ENCODE measurements around the gene PDGFC.

Gene PDGFC

DNA sequence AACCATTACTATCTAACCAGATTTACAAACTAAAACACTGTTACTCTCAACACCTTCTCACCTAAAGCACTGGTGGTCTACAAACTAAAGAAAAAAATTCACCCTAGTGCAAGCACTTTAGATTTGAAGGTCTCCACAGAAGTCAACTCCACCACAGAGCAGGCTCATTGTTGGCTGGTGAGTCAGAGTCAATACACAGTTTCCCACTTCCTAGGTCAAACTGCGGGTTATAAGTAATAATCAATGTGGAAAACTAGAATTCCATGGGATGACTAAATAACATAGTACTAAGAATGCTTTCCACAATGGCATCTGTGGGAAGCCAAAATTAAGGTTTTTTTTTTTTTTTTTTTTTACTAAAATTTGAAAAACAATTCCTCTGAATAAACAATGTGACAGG, 191.8 kb downstream of the PDGFC start:
- no peak for DNase-seq (ENCODE audit: low read depth)

DNA sequence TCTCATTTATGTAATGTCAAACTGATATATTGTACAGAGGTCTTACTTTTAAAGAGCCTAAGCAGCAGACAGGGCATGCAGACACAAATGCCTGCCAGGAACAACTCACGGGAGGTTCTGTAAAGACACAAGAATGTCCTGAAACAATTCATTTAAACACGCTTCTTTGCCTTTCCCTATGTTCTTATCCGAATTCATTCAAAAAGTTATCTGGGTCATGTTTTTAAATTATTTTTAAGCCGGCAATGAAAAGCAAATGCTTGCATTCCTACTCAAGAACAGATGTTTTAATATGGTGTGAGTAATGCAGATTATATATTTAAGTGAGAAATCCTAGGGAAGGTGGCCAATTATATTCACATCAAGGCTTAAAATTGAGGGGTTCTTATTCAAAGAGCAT, 192.6 kb downstream of the PDGFC start:
- no peak for DNase-seq (ENCODE audit: low read depth)

DNA sequence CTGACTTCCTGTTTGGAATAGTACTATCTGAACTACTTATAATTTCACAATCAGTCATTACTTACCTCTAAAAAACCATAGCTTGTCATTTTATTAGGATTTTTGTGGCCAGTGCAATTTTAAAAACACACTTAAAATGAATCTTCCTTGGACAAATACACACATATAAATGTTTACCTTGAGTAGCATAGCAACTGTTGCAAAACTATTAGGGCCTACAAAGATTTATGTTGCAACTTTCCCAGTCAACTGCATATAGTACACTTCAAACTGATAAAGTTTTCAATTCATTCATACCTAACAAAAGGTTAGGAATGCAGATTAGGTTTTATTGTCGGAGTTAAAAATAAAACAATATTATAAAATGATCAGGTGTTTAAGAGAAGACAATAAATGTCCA, 193.0 kb downstream of the PDGFC start:
- DNase-seq (ENCODE audit: low read depth) = no peak

DNA sequence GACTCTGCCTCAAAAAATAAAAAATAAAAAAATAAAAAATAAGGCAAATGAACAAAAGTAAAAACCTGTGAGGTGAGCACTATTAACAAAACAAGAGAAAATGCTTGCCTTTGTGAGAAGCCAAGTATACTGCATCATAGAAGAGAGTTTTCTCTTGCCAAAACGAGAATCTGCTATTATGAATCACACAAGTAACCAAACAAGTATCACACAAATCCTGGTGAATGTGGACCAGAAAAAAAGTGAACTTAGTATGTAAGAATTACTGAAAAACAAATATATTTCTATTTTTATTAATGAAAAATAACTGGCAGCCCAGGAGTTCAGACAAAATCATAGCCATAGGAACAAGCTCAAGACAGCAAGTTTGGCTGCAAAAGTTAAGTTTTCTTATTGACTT, 193.5 kb downstream of the PDGFC start:
- DNase-seq (ENCODE audit: low read depth) = no peak

DNA sequence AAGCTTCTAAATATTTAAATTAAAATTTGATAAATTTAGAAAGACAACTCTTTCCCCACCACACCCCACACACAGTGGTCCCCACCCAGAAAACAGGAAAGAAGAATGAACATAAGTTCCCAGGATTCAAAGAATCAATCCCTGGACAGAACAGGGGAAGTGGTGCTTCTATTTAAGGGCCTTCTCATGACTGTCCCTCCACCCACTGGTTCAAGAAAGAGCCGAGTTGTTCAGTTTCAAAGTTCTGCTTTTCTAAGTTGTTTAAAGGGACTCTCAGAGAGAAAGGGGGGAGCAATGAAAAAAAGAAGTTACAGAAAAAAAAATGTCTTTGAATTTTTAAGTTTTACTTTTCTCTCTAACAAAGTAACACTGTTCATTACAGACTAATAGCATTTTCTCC, 195.8 kb downstream of the PDGFC start:
- no peak for DNase-seq (ENCODE audit: low read depth)

DNA sequence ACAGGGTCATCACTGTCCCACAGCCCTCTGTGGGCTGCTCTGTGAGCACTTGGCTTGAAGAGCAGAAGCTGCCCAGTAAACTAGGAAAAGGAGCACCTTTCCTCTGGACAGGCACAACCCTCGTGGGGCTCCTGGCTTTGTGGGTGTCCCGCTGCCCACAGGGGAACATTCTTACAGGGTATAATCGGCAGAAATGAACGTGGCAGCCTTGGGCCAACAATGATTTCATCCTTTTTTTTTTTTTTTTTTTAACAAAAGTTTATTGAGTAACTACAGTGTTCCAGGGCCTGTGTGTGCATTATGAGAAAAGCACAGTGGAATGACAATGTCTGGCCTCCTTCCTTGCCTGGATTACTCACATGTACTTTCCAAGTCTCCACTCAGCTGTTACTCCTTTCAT, 197.2 kb downstream of the PDGFC start:
- DNase-seq (ENCODE audit: low read depth) = no peak

DNA sequence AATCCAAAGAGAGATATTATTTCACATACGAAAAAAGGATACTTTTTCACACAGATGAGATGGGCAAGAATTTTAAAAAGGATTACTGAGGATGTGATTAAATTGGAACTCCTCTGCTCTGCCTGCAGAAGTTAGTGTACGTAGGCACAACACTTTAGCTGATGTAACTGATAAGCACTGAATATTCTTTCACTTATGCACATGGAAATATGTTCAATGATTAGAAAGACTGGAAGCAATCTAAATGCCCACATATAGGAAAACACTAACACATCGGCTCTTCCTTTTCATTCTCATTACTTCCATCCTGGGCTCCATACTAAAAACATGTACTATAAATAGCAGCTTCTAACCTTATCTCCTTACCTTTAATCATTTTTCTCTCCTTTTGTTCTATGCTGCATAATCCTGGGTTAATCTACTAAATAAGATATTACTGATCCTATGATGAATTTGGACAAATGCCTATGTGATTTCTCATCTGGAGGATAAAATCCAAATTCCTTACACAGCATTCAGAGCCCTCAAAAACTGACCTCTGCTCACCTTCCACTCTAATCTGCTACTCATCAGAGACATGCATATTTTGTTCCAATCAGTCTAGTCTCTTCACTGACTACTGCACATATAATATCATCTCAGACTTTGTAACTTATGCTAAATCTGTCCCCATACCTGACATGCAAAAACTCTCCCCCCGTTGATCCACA, 197.8 kb downstream of the PDGFC start:
- no peak for DNase-seq (ENCODE audit: low read depth)

DNA sequence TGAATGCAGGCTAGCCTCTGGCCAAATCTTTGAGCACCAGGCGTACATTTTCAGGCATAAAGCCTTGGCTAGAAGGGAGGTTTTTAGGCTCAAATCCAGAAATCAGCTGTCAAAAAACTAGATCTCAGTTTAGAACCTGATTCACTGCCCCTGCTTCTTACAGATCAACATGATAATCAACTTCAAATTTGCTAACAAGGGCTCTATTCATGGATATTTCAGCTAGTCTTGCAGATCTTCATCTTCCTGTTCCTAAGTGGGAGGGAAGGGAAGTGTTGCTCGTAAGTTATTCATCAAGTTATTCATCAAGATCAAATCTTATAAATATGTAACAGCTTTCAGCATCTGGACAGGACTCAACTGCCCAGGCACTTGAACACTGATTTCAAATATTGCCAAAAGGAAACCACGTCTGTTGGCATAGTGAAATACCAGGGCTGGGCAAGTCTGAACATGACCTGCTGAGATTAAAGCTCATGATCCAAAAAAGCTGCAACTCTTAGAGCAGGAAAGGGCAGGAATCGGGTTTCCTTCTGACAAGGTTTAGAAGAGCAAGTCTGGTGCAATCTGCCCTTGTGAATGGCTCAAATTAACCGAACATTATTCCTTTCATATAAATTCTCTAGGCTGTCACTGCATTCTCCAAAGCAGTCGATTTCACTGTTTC, 200.3 kb downstream of the PDGFC start:
- DNase-seq (ENCODE audit: low read depth) = no peak

DNA sequence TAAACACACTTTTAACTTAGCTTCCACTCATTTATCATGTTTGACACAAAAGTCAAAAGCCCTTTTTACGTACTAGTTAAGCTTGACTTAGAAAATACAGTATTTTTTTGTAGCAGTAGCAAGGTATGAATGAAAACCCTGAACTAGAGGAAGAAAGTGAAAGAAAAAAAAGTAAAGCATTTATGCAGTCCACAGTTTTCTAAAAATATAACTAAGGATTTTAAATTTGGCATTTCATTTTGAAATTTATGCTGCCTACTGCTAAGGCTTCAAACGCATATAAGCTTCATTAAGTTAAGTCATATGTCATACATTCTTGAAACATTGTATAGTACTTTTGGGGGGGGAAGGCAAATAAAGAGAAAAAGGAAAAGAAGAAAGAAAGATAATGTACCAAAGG, 201.5 kb downstream of the PDGFC start:
- no peak for DNase-seq (ENCODE audit: low read depth)

DNA sequence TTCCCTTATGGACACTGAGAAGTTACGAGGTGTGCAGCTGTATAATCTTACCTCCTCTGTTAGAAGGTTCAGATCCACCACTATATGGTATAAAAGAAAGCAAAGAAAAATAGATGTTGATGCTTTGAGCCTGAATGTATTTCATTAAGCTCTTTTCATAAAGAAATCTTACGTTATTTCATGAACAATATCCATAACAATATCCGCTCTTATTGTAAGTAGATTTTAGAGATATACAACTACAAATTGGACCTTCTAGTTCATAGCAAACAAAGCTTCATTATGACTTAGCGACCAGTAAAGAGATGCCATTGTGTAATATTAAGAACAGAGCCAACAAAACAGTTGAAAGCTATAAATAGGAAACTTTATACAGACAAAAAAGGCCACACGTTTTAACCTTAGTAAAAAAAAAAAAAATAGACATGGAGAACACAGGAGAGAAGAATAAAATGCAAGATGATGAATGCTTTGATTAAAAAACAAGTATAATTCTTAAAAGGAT, 203.6 kb downstream of the PDGFC start:
- no peak for DNase-seq (ENCODE audit: low read depth)

DNA sequence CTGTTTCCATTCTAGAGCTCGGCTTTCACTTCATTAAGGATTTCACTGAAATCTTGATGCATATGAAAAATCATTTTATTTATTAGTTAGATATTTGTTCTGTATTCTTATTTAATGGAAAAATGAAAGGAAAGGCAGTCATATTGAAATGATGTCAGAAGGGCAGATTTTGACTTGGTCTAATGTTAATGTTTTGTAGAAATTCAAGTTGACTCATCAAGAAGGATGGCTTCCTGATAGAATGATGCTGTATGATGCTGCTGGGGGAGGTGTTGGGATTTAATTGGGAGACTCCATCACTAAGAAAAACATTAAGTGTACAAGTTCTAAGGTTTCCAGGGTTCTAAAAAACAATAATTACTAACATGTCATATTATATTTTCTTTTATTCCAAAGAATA, 204.8 kb downstream of the PDGFC start:
- DNase-seq (ENCODE audit: low read depth) = no peak

DNA sequence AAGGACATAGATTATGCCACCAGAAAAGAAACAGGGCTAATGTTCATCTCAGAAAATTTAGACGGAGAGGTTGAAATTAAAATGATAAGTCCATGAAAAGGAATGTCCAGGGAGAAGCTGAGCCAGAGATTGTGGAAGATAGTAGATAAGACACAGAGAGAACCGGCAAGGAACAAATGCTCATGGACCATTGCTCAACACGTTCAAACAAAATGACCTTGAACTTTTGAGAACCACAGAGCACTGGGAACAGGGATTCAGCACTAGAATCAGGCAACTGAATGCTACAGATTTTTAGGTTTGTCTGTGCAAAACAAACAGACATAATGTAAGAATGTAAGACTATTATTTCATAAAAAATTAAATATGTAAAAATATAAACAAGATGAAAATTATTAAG, 206.3 kb downstream of the PDGFC start:
- no peak for DNase-seq (ENCODE audit: low read depth)

DNA sequence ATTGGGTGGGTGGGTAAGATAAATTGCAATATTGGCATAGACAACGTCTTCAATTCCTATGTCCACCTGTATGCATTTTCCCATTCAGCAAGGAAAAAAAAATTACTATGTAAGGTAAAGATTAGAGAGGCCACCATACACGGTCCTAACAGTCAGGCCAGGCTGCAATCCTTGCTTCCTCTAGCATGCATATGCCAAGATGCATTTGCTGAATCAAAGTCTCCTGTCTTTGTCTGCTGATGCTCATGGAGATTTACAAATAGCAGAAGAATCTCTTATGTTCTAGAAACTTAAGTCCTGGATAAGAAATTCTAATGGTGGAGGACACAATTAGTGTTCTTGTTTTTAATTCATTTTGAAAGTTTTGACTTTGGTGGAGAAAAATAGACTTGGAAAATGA, 206.8 kb downstream of the PDGFC start:
- no peak for DNase-seq (ENCODE audit: low read depth)

DNA sequence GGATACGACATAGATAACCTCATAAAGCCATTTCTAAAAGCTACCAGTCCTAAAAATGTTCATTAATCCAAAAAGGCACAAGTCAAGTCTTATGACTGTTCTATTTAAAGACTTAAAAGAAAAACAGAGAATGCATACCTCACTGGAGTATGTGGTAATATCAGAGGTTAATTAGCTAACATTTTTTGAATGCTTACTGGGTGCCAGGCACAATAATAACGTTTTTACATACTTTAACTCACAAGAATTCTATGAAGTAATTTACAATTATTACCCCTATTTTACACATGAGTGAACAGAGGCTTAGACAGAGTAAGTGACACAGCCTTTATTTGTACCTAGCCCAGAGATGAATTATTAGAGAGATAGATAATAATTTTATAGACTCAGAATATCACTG, 207.5 kb downstream of the PDGFC start:
- DNase-seq (ENCODE audit: low read depth) = no peak

DNA sequence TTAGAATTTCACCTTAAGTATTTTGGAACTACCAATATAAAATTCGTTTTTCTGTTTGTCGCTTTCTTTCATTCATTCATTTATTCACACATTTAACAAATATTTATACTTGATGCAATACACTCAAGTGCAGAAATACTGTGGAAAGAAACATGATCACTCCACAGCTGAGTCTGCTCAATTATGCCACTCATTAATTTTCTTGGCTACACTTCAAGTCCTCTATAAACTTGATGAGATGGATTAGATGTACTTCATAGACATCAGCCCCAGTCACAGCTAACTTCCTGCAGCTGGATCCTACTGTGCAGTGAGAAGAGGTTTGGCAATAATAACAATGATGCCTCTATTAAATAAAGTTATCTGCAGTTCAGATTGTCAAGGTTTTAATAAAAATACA, 208.1 kb downstream of the PDGFC start:
- DNase-seq (ENCODE audit: low read depth) = no peak

DNA sequence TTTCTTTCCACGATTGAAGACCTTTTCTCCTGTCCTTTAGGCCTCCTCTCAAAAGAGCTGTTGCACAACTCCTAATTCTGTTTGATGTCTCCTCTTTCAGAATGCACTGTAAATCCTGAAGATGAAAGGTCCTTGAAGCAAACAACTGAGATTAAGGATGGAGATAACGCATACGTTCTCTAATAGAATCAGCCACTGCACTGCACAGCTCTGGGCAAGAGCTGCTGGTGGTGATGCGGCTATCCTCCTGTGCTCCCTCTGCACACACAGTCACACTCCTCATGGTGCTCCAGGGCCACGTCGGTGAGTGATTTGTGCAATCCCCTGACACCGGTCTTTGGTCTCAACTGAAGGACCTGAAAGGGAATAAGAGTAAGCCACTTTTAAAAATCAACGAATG, 208.7 kb downstream of the PDGFC start:
- DNase-seq (ENCODE audit: low read depth) = no peak

DNA sequence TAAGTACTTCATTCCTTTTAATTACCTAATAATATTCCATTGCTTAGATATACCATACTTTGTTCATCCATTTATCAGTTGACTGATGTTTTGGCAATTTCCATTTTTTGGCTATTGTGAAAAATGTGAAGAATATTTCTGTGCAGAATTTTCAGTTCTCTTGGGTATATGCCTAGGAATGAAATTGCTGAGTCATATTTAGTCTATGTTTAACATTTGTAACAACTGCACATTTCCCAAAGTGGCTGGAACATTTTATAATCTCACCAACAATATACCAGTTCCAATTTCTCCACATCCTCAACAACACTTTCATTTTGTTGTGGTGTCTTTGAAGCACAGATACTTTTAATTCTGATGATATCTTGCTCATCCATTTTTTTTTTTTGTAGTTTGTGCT, 215.5 kb downstream of the PDGFC start:
- DNase-seq (ENCODE audit: low read depth) = no peak

DNA sequence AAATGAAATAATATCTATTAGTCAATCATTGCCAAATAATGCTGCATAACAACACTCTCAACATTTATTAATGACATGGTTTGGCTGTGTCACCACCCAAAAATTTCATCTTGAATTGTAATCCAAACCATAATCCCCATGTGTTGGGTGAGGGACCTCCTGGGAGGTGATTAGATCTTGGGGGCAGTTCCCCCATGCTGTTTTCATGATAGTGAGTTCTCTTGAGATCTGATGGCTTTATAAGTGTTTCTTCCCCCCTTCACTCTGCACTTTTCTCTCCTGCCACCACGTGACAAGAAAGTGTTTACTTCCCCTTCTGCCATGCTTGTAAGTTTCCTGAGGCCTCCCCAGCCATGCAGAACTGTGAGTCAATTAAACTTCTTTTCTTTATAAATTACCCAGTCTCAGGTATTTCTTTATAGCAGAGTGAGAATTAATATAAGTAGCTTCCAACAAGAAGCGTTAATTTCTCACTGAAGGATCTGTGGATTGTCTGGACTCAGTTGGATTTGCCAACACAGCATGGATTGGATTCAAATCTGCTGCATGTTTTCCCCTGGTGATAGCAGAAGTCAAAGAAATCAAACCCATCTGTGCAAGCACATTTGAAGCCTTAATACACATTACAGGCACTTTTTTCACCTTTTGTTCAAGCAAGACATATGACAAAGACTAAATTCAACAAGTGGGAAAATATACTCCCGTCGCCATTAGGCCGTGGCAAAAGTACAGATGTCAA, 216.6 kb downstream of the PDGFC start:
- no peak for DNase-seq (ENCODE audit: low read depth)

DNA sequence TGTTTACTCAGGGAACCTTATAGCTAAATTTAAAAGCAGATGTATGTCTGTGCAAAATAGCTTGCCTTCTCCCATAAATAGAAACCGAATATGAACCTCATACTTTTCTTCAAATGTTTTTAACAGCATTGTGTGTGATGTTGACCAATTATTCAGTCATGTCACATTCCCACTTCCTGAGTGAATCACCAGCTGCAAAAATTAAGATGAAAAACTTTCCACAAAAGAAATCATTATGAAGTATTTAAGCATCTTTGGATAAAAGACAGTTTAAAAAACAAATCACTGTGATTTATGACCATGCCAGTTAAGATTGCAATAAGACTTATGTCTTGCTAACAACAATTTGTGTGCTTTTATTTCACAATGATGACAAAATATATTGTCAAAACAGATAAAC, 220.1 kb downstream of the PDGFC start:
- DNase-seq (ENCODE audit: low read depth) = no peak

DNA sequence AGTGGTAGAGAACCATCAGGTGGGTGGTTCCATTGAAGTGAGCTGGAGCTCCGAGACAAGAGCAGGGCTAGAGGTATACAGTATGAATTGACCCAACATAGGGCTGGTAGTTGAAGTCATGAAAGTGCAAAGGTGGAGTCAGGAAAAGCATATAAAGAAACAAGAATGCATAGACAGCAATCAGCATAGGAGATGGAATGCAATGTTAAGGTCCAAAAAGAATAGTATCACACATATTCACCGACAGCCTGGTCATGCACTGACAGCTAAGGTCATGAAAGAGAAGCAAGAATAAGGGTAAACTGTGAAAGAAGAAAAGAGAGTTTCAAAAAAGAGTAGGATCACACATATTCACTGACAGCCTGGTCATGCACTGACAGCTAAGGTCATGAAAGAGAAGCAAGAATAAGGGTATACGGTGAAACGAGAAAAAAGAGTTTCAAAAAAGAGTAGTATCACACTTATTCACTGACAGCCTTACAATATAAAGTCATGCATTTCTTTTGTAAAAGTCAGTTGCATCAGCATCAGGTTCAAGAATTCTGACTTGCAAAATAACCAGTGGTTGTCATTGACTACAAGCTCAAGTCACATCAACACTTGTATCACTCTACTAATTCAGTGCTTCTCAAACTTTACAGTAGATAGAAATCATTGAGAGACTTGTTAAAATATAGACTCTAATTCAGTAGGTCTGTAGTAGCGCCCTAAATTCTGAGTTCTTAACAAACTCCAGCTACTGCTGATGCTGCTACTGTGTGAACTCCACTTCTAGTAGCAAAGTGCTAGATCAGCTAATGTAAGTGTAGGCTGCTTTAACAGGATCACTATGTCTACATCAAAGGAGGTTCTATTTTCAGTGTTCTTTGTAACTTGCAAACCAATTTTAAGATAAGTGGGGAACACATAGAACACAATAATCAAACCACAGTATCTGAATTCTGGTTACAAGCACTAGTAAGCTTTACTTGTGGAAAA, 221.9 kb downstream of the PDGFC start:
- DNase-seq (ENCODE audit: low read depth) = no peak

DNA sequence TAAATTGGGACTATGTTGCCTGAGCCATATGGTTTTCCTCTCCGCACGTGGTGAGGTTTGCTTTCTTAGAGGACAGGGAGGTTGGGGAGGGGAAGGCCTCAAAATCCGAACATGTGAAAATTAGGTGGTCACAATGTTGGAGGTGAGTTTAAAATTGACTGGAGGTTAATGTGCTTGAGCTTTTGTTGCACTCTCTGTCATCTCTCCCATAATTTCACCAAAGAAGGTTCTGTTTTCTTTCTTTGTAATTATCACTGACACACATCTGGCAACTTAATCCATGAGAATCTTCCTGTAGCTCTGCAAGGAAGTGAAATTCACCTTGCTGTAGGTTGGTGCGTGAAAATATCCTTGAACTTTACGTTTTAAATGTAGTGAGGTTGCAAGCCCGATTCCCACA, 225.5 kb downstream of the PDGFC start:
- no peak for DNase-seq (ENCODE audit: low read depth)

DNA sequence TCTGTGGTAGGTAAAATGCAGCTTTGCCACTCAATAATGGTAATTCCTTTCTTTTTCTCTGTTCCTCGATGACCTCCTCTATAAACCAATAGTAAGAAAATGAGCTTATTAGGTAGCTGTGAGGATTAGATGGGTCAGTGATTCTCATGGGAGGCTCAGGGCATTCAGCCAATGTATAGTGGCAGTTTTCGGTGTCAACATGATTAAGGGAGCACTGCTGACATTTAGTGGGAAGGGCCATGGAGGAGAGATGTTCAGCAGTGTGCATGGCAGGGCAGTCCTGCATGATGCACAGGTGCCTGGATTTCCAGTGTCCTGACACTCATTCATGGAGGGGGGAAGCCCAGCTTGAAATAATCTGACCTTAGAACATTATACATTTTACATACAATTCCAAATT, 232.8 kb downstream of the PDGFC start:
- DNase-seq (ENCODE audit: low read depth) = no peak

Measured in activated T-helper 9 cell treated with anti-CD3 and anti-CD28 coated beads, Interleukin-2, amount 50 U/mL, for 16 hours (primary cell).